ENCODE measurements around the gene TBC1D22A. TPM values are rescaled to one million over a fixed set of nuclear protein-coding genes. Genes with fewer than 3 reads are reported as not detected.

Gene TBC1D22A
- total RNA-seq, 1 donor from 2014 or later = 87.8 TPM

DNA sequence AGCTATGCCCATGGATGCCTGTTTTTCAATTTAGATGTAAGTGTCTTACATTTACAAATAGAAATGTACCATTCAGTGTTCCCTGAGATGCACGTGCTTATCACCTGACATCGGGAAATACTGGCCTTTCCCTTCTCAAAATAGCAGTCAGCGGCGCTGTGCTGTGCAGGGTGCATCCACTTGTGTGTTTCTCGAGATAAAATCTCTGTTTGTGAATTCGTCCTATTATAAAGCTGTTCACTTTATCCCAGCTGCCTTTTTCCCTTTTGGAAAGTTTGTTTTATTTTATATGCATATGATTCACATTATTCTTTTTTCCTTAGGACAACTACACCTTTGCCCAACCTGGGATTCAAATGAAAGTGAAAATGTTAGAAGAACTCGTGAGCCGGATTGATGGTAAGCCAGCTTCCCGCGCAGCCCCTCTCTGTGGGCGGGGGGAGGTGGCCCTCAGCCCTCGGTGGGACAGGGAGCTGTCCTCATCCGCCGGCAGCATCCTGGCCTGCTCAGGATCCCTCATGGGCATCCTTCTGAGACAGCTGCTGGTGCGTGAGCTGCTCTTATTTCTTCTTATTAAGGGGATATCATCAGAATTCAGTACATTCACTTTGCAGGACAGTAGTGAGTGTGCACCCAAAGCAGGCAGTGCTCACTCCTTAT is 235.0 kb downstream of the TBC1D22A start:
- Histone ChIP-seq H3K27ac (no peak overlapping the region), H3K4me3 (no peak overlapping the region), H3K4me1 (no peaks in the 10 kb centered on the region), H3K36me3 (peaks cover 0 to 14% of the 10 kb centered on the region in 2 donors), H3K9me3 (no peaks in the 10 kb centered on the region), H3K27me3 (no peaks in the 10 kb centered on the region)
- DNase-seq (ENCODE audit: low spot score in 2 of 2) = no peak
- TF ChIP-seq, protein P1, sequence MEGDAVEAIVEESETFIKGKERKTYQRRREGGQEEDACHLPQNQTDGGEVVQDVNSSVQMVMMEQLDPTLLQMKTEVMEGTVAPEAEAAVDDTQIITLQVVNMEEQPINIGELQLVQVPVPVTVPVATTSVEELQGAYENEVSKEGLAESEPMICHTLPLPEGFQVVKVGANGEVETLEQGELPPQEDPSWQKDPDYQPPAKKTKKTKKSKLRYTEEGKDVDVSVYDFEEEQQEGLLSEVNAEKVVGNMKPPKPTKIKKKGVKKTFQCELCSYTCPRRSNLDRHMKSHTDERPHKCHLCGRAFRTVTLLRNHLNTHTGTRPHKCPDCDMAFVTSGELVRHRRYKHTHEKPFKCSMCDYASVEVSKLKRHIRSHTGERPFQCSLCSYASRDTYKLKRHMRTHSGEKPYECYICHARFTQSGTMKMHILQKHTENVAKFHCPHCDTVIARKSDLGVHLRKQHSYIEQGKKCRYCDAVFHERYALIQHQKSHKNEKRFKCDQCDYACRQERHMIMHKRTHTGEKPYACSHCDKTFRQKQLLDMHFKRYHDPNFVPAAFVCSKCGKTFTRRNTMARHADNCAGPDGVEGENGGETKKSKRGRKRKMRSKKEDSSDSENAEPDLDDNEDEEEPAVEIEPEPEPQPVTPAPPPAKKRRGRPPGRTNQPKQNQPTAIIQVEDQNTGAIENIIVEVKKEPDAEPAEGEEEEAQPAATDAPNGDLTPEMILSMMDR (IDR thresholded peaks at IDR 0.05) = no peak
- intact Hi-C loops (cut with DNase I) = no loop called here

DNA sequence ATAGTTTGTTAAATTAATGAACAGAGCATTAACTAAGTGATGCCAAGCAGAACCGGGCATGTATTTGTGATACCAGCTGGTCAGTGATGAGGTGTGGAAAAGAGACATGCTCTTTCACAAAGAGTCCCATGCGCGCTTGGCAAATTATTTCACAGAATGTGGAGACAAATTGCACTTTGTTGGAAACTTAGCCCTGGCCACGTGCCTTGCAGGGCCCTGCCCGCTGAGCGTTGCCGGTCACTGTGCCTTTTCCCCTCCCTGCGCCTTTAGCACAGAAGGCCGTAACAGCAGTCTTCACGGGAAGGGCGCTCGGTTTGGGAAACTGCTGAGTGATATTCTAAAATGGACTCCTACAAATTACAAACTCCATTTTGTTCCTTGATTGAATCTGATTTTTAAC is 235.9 kb downstream of the TBC1D22A start:
- Histone ChIP-seq H3K4me3 (no peak overlapping the region), H3K27ac (no peak overlapping the region), H3K4me1 (no peaks in the 10 kb centered on the region), H3K9me3 (no peaks in the 10 kb centered on the region), H3K36me3 (peaks cover 0 to 14% of the 10 kb centered on the region in 2 donors), H3K27me3 (no peaks in the 10 kb centered on the region)
- intact Hi-C loops (cut with DNase I) = no loop called here
- no peak for DNase-seq (ENCODE audit: low spot score in 2 of 2)
- TF ChIP-seq, protein P1 (IDR thresholded peaks at IDR 0.05) = no peak

- Histone ChIP-seq H3K27me3 (no peaks in the 10 kb centered on the region), H3K36me3 (peaks cover 0 to 14% of the 10 kb centered on the region in 2 donors), H3K27ac (no peak overlapping the region), H3K9me3 (no peaks in the 10 kb centered on the region), H3K4me3 (no peak overlapping the region), H3K4me1 (no peaks in the 10 kb centered on the region)
- intact Hi-C loops (cut with DNase I) = no loop called here
- TF ChIP-seq, protein P1 (IDR thresholded peaks at IDR 0.05) = no peak
- DNase-seq (ENCODE audit: low spot score in 2 of 2) = no peak
Observed at GRCh38 chr22:47000256-47000655, 237.8 kb downstream of the TBC1D22A start.

- Histone ChIP-seq H3K27ac (no peak overlapping the region), H3K36me3 (peaks cover 0 to 12% of the 10 kb centered on the region in 2 donors), H3K4me3 (no peak overlapping the region), H3K27me3 (no peaks in the 10 kb centered on the region), H3K9me3 (no peaks in the 10 kb centered on the region), H3K4me1 (no peaks in the 10 kb centered on the region)
- TF ChIP-seq, protein P1 (IDR thresholded peaks at IDR 0.05) = no peak
- no peak for DNase-seq (ENCODE audit: low spot score in 2 of 2)
- intact Hi-C loops (cut with DNase I) = no loop called here
Observed at GRCh38 chr22:47000888-47001287, 238.4 kb downstream of the TBC1D22A start.

GRCh38 chr22:47001288-47001687 is 238.8 kb downstream of the TBC1D22A start:
- TF ChIP-seq, protein P1 (IDR thresholded peaks at IDR 0.05) = no peak
- intact Hi-C loops (cut with DNase I) = no loop called here
- no peak for DNase-seq (ENCODE audit: low spot score in 2 of 2)

More at GRCh38 chr22:47001288-47001687, 238.8 kb downstream of the TBC1D22A start:
- H3K27ac ChIP-seq = no peak overlapping the region
- H3K4me3 ChIP-seq = no peak overlapping the region
- no peaks in the 10 kb centered on the region for H3K4me1 ChIP-seq
- H3K27me3 ChIP-seq = no peaks in the 10 kb centered on the region
- H3K36me3 ChIP-seq = peaks cover 0 to 11% of the 10 kb centered on the region in 2 donors
- no peaks in the 10 kb centered on the region for H3K9me3 ChIP-seq

Measured in ascending aorta (tissue), 2 donors.